Thoracic aorta (tissue), 2 donors: ENCODE results near the gene KCNAB1. TPM values are rescaled to one million over a fixed set of nuclear protein-coding genes. Genes with fewer than 3 reads are reported as not detected.

Source experiments
- ATAC-seq: fragments of 150-250 bp; one replicate; pipeline ENCODE4 v1.8.0; 2017; ENCODE audit warnings: low read depth; ENCODE audit not compliant: insufficient number of reproducible peaks, low FRiP score
- DNase-seq: peaks from one replicate; pipeline ENCODE4 v3.0.0-alpha.2; 2020; ENCODE audit warnings: low spot score
- H3K27ac ChIP-seq, 2 donors: fragments of 200-600 bp; sonication (generic); 1 replicate in 1 of 2; 2 replicates in 1 of 2; pipeline ENCODE4 v1.5.1; 2016; ENCODE audit warnings: mild to moderate bottlenecking in 2 of 2, moderate library complexity in 2 of 2
- H3K27me3 ChIP-seq: fragments of 200-600 bp; sonication (generic); replicated peaks from 2 replicates; pipeline ENCODE4 v1.6.0; 2016; ENCODE audit warnings: mild to moderate bottlenecking; ENCODE audit not compliant: insufficient read depth
- H3K36me3 ChIP-seq: fragments of 200-600 bp; sonication (generic); one replicate; pipeline ENCODE4 v1.5.1; 2016
- H3K4me1 ChIP-seq, 2 donors: fragments of 200-600 bp; sonication (generic); 1 replicate in 1 of 2; 2 replicates in 1 of 2; pipeline versions ENCODE4 v1.5.1 to v1.6.0; 2016; ENCODE audit warnings: low read depth in 2 of 2, mild to moderate bottlenecking in 1 of 2; ENCODE audit not compliant: control insufficient read depth in 1 of 2
- H3K4me3 ChIP-seq: fragments of 200-600 bp; sonication (generic); 2 replicates; pipeline ENCODE4 v1.5.1; 2016; ENCODE audit warnings: mild to moderate bottlenecking
- H3K9me3 ChIP-seq: fragments of 200-600 bp; sonication (generic); 2 replicates; pipeline ENCODE4 v1.5.1; 2016
- total RNA-seq, 2 donors: library from RNA; depleted of rRNA; stranded (reverse); fragments of >200 nt; gene quantifications; one replicate each; pipeline versions ENCODE4 v1.1.0 to v1.2.3, GENCODE V29; 2016
- TF ChIP-seq, protein P1 (sequence below): fragments of 200-600 bp; sonication (generic); IDR thresholded peaks from one replicate; pipeline ENCODE4 v1.5.1; 2019; ENCODE audit warnings: antibody characterized with exemption

Gene KCNAB1
- total RNA-seq, 2 donors from 2014 or later: 12.2 to 14.2 TPM

DNA sequence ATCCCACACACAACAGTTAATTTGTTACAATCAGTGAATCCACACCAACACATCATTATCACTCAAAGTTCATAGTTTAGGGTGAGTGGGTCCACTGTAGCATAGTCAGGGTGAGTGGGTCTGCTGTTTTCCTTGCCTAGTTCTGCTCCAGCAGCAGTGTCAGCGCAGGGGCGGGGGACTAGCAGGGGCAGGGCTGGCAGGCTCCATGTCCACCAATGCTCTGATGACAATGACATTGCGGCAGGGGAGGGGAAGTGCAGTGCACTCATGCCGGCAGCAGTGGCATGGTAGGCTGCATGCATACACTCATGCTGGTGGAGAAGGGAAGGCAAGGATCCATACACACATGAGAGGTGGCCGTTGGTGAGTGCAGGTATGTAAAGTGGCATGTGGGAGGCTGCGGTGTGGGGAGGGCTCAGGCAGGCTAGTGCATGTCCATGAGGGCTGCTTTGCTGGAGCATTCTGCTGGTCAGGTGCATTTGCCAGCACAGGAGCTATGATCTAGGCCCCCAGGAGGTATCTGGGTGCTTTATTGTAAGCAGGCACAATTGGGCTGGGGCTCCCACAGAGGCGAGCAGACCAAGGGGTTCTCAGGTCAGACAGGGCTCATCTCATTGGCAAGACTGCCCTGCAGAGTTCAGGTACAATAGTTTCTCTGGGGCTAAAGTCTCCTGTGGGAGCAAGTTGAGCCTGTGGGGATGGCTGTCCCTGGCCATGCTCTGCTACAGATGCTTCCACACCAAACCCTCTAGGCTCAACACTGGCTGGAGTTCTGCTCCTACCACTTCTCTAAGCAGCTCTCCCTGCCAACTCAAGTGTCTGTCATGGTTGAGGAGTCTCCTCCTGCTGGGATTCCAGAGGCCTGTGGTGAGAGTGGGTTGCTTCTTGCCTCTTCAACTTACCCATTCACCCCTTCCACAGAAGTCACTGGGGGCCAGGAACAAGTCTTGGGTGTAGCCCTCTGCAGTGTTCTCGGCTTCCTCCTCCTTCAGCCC lies 81.3 kb downstream of the KCNAB1 start:
- no peak overlapping the region for H3K27ac ChIP-seq
- no peak for ATAC-seq

DNA sequence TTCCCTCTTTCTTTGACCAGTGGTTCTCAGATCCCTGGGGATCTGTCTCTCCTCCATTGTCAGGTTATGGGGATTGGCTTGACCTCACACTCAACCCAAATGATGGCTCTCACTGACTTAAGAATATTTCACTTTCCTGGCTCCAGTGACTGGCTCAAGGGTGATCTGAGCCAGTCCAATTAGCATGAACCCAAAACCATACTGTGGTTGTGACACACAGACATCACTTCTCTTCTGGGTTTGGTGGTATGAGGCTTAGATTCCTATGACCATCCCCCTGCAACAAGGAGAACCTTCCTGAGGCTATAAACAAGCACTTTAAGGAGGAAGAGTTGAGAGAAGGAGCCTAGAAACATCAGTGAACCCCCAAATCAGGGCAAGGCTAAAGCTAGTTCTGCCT lies 85.8 kb downstream of the KCNAB1 start:
- DNase-seq: no peak
- TF ChIP-seq, protein P1, sequence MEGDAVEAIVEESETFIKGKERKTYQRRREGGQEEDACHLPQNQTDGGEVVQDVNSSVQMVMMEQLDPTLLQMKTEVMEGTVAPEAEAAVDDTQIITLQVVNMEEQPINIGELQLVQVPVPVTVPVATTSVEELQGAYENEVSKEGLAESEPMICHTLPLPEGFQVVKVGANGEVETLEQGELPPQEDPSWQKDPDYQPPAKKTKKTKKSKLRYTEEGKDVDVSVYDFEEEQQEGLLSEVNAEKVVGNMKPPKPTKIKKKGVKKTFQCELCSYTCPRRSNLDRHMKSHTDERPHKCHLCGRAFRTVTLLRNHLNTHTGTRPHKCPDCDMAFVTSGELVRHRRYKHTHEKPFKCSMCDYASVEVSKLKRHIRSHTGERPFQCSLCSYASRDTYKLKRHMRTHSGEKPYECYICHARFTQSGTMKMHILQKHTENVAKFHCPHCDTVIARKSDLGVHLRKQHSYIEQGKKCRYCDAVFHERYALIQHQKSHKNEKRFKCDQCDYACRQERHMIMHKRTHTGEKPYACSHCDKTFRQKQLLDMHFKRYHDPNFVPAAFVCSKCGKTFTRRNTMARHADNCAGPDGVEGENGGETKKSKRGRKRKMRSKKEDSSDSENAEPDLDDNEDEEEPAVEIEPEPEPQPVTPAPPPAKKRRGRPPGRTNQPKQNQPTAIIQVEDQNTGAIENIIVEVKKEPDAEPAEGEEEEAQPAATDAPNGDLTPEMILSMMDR: no peak

More for the DNA sequence above, 81.3 kb downstream of the KCNAB1 start:
- H3K4me3 ChIP-seq: no peak overlapping the region
- H3K27me3 ChIP-seq: no peaks in the 10 kb centered on the region
- TF ChIP-seq, protein P1: no peak
- no peaks in the 10 kb centered on the region for H3K9me3 ChIP-seq
- H3K4me1 ChIP-seq: peaks cover 0 to 13% of the 10 kb centered on the region in 2 donors
- no peaks in the 10 kb centered on the region for H3K36me3 ChIP-seq
- DNase-seq: no peak

DNA sequence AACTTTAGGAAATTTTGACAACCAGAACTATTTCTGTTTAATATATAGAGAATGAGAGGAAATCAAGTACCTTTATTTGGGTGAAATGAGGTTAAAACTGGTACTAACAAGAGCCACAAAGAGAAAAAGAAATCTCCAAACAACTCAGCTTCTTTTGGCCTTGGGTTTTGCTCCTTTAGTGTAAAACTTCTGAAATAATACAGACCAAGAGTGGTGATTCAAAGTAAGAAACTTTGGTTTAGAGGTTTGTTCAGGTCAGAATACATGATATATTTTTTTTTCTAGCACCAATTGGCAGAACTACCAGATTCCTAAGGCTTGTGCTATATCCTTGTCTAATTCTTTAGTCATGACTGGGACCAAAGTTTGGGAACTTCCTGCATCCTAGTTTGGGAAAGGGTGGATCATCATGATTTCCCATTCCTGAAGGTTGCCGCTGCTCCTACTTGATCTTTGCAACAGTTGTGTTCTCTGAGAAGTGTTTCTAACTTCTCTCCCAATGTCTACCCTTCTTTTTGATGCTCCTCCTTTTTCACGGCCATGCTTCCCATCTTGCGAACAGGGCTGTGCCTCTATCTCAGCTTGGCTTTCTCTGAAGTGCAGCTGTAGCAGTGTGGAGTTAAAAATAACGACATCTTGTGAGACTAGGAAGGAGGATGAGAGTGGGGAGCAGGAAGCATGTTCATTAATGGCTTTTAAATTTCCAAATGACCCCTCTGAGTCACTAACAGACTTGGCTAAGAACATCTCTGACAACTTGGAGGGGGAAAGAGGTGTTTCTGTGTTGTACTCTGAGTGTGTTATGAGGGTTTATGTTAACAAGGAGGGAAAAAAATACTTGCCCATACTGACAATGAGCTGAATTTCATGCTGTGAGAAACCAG lies 87.7 kb downstream of the KCNAB1 start:
- Histone ChIP-seq H3K36me3 (no peaks in the 10 kb centered on the region), H3K27me3 (no peaks in the 10 kb centered on the region), H3K4me3 (peak overlapping the region; percentile 44), H3K4me1 (peaks cover 16 to 57% of the 10 kb centered on the region in 2 donors), H3K27ac (peak overlapping the region; percentile 63 to 67), H3K9me3 (no peaks in the 10 kb centered on the region)
- TF ChIP-seq, protein P1: no peak
- peak; percentile 60 for ATAC-seq
- DNase-seq: no peak

More for the DNA sequence above, 85.8 kb downstream of the KCNAB1 start:
- H3K27ac ChIP-seq: peak overlapping the region in 1 of 2 donors; percentile 16
- H3K27me3 ChIP-seq: no peaks in the 10 kb centered on the region
- no peaks in the 10 kb centered on the region for H3K9me3 ChIP-seq
- H3K4me1 ChIP-seq: peaks cover 16 to 53% of the 10 kb centered on the region in 2 donors
- H3K4me3 ChIP-seq: no peak overlapping the region
- no peak for ATAC-seq
- H3K36me3 ChIP-seq: no peaks in the 10 kb centered on the region

DNA sequence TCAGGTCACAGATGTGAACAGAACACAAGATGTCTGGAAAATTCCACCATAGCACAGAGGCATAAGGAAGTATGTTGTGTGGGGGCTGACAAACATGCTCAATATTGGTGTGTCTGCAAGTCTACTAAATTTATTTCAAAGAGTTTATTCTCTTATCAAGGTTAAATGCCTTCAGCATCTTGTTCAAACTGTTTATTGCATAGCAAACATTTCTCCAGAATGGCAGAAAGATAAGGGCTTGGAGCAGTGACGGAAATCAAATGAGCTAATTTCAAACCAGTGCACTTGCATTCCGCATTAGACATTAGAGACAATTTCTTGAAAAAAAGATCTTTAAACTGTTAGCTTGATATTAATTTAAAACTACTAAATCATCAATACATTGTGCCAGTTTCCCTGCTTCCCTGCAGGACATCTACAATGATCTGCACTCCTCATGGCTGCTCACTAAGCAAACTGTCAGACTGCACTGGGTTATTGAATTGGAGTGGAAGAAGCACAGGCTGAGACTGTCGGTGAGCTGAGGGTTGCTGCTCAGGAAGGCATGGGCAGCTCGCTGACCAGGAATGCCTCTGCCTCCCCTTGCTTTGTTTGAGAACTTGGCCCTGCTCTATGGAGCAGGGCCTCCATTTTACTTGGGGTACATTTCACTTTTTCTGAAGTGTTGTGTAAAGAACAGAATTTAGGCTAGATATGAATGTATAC lies 89.4 kb downstream of the KCNAB1 start:
- TF ChIP-seq, protein P1: no peak
- no peaks in the 10 kb centered on the region for H3K9me3 ChIP-seq
- peaks cover 16 to 57% of the 10 kb centered on the region in 2 donors for H3K4me1 ChIP-seq
- no peak for DNase-seq
- H3K4me3 ChIP-seq: no peak overlapping the region
- H3K27ac ChIP-seq: no peak overlapping the region
- H3K36me3 ChIP-seq: no peaks in the 10 kb centered on the region
- H3K27me3 ChIP-seq: no peaks in the 10 kb centered on the region
- no peak for ATAC-seq
